ENCODE results near the gene TCP10L.
A peak's percentile ranks its signal among the peaks of the same experiment; 100 is the strongest.
"Not testable (repeated sequence)": the region's sequence is repeated elsewhere in the genome, so short reads cannot be mapped to it uniquely, and the experiment has no call there.

Gene TCP10L

GRCh38 chr21:32585970-32586369 is 647 bp upstream of the TCP10L start:
- DNase-seq (ENCODE audit: low read depth in 3 of 3) = no peak

- no peak for DNase-seq (ENCODE audit: low read depth in 3 of 3)
These were observed 851 bp downstream of the TCP10L start for GRCh38 chr21:32584472-32584871.

- DNase-seq (ENCODE audit: low read depth in 3 of 3) = no peak
These were observed 3.6 kb downstream of the TCP10L start for GRCh38 chr21:32581732-32582131.

GRCh38 chr21:32580949-32581348 is 4.4 kb downstream of the TCP10L start:
- no peak for DNase-seq (ENCODE audit: low read depth in 3 of 3)

DNA sequence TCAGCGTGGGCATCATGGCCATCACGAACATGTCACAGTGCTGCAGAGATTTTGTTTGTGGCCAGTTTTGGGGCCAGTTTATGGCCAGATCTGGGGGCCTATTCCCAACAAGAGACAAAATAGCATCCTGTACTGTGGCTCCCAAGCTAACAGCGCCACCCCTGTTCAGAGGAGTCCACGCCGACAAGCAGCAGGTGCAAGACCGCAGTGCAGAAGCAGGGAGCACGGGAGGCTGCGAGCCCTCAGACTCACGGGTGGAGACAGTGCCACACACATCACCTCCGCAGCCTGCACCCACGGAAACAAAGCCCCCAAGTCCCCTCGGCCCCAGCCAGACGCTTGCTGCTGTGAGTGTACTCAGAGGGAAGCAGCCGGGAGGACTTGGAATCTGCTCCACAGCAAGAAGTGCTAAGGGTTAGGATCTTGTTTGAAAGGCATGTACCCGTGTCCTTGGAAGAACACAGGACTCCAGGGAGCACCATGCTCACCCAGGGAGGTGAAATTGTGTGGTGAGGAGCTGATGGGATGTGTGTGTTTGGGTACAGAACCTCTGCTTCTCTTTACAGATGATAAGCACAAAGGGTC is 7.1 kb downstream of the TCP10L start:
- DNase-seq (ENCODE audit: low read depth in 3 of 3) = no peak

- DNase-seq (ENCODE audit: low read depth in 3 of 3) = no peak
These were observed 9.3 kb downstream of the TCP10L start for GRCh38 chr21:32576011-32576410.

DNA sequence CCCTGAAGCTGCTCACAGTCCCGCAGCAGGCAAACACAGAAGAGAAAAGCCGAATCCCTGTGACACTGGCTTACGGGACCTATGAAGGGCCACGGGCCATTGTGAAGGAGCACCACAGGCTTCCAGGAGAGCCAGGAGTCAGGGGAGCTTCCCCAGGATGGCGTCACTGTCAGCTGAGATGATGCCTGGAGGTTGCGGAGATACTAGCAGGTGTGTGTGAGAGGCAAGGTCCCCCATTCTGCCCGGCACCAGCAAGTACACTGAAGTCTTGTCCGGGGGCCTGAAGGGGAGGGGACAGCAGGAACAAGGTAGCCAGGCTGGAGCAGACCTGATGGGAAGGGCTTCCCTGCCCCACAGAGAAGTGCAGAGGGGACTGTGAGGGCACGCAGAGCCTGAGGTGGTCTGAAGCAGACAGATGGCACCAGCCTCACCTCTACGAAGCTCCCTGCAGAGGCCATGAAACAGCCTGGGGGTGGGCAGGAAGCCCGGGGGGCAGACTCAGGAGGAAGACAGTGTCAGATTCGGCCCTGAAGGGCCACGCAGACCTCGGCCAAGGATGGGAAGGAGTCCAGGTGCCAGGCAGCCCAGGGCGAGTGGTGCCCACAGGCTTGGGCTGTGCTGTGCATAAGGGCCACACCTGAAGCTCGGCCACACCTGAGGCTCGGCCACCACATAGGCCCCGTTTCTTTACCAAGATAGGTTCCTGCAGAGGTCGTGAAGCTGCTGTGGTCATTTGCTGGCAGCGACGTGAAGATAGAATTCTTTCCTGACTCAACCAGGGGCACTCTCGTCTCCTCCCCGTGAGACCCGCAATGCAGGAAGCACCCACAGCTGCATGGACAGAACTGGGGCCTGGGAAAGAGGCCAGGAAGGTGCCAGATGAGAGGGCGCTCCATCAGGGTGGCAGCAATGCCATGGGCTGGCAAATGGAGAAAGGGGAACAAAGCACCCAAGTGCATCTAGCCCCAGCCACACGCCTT is 10.1 kb downstream of the TCP10L start:
- no peak for DNase-seq (ENCODE audit: low read depth in 3 of 3)

DNA sequence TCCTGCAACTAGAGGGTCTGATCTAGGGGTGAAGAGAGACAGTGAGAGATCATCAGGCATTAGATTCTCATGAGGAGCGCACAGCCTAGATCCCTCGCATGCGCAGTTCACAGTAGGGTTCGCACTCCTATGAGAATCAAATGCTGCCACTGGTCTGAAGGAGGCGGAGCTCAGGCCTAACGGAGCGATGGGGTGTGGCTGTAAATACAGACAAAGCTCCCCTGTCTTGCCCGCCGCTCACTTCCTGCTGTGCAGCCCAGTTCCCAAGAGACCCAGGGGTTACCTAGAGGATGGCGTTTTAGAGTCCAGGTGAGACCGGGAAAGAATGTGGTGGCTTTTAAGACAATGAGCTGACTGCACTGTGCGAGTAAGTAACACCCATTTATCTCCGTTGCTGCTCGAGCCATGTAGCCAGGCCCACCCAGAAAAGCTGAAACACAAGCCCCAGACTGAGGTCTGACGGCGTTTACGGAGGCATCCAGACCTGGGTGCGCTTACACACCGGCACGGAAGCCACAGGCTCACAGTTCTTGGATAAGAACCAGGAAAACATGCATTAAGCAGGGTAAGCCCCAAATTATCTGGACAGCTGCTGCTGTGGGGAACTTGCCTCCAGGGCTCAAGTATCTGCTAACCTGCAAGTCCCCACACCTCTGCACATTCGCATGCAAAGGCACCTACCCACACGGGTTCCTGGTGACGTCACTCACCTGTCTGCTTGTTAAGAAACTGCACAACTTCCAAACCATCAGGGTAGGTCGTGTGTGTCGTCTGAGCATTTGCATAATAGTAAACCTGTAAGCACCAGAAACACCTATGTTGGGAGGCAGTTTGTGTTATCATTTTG is 12.5 kb downstream of the TCP10L start:
- no peak for DNase-seq (ENCODE audit: low read depth in 3 of 3)

DNA sequence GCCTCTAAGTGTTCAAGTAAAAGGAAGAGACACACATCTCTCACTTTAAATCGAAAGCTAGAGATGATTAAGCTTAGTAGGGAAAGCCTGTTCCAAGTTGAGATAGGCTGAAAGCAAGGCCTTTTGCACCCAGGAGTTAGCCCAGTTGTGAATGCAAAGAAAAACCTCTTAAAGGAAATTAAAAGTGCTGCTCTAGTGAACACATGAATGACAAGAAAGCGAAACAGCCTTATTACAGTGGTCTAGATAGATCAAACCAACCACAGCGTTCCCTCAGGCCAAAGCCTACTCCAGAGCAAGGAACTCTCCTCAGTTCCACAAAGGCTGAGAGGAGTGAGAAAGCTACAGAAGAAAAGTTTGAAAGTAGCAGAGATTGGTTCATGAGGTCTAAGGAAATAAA is 14.9 kb downstream of the TCP10L start:
- no peak for DNase-seq (ENCODE audit: low read depth in 3 of 3)

DNA sequence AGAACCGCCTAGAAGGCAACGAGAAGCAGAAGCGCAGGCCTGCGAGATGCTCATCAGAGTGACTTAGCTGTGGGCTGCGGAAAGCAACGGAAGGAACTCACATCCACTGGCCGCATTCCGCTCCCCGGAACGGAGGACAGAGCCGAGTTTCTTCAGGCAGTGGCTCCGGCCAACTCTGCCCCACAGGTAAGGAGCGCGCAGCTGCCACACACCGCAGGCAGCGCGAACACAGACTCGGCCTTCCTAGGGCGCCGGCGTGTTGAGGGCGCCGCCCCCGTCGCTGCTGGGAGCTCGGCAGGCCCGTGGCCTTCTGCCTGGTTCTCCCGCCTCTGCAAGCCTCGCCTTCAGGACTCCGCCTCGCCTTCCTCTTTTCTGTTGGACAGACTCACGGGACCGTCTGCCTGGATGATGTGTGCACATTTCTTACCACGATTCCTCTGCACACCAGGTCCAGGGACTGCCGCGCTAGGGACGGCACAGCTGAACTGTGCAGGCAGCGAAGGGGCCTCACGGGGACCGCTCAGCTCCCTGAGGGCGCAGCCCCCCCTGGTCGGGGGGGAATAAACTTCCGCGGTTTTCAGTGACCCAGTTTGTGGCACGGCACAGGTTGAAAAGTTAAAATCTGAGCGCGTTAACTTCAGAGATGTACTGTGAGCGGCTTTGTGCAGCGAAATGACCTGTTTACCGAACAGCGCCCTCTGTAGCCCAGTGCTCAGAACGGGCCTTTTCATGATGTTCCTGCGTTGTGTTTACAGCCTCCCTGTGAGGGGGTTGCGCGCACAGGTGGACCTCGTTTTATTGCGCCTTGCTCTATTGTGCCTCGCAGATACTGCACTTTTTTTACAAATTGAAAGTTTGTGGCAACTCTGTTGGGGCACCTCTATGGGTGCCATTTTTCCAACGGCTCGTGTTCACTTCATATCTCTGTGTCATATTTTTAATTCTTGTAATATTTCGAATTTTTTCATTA is 15.8 kb downstream of the TCP10L start:
- peak; percentile 59 to 66 (median 64) for DNase-seq (ENCODE audit: low read depth in 3 of 3)

DNA sequence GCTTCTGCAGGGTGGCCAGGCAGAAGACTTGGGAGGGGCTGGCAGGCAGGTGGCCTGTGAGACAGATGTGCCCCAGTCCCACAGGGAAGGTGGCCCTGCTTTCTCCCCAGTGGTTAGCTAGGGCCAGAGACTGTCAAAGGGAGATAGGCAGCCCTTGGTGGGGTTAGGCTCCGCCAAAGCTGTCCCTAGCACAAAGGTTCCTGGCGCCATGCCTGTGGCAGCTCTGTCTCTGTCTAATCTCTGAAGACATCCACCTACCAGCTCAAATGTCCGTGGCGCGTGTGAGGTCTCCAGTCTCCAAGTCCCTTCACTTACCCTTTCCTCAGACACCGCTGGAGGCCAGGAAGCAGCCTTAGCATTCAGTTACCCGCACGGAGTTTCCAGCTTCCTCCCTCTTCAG is 17.7 kb downstream of the TCP10L start:
- DNase-seq (ENCODE audit: low read depth in 3 of 3) = no peak

- DNase-seq (ENCODE audit: low read depth in 3 of 3) = no peak
These were observed 18.5 kb downstream of the TCP10L start for GRCh38 chr21:32566741-32567389.

DNA sequence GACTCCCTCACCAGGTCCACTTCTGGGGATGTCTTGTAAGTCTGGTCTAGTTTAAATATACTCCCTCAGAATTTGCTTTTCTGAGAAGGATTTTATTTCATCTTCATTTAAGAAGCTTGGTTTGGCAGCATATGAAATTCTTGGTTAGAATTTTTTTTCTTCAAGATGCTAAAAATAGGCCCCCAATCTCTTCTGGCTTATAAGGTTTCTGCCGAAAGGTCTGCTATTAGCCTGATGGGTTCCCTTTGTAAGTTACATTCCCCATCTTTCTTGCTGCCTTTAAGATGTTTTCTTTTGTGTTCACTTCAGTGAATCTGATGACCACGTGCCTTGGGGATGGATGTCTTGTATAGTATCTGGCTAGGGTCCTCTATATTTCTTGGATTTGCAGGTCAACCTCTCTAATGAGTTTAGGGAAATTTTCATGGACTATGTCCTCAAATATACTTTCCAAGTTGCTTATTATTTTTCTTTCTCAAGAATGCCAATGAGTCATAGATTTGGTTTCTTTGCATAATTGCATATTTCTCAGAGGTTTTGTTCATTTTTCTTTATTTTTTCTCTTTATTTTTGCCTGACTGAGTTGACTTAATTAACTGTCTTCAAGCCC is 19.4 kb downstream of the TCP10L start:
- no peak for DNase-seq (ENCODE audit: low read depth in 3 of 3)

GRCh38 chr21:32562915-32563314 is 22.4 kb downstream of the TCP10L start:
- no peak for DNase-seq (ENCODE audit: low read depth in 3 of 3)

DNA sequence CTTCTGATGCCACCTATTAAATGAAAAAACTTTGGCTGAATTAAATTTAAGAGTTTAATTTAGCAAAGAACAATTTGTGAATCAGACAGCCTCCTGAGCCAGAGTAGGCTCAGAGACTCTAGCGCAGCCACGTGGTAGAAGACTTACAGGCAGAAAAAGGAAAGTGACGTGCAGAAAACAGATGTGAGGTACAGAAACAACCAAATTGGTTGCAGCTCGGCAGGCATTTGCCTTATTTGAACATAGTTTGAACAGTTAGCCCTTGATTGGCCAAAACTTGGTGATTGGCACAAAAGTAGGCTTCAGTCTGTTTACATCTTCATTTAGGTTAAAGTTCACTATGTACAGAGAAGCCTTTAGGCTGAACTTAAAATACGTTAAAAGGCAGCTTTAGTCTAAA is 22.9 kb downstream of the TCP10L start:
- DNase-seq (ENCODE audit: low read depth in 3 of 3) = no peak

DNA sequence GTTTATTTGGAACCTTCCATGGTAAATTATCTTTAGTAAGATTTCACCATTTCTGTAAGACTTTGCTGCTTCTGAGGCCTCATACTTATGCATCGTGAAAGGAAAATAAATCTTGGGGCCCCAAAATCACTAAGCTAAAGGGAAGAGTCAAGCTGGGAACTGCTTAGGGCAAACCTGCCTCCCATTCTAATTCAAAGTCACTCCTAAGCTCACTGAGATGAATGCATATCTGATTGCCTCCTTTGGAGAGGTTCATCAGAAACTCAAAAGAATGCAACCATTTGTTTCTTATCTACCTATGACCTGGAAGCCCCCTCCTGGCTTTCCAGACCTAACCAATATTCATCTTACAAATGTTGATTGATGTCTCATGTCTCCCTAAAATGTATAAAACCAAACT is 23.8 kb downstream of the TCP10L start:
- not testable (repeated sequence) for DNase-seq (ENCODE audit: low read depth in 3 of 3)

- DNase-seq (ENCODE audit: low read depth in 3 of 3) = no peak
These were observed 24.4 kb downstream of the TCP10L start for GRCh38 chr21:32560896-32561295.

DNA sequence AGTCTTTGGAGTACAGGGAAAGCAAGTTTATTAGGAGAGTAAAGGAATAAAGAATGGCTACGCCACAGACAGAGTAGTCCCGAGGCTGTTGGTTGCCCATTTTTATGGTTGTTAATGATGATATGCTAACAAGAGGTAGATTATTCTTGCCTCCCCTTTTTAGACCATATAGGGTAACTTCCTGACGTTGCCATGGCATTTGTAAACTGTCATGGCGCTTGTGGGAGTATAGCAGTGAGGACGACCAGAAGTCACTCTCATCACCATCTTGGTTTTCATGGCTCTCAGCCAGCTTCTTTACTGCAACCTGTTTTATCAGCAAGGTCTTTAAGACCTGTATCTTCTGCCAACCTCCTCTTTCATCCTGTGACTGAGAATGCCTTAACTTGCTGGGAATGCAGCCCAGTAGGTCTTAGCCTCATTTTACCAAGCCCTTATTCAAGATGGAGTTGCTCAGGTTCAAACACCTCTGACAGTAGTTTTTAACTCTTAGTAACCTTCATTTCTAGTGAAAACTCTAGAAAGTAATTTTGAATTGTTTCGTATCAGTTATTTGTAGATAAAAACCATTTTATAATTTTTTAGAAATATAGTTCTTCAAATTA is 26.2 kb downstream of the TCP10L start:
- DNase-seq (ENCODE audit: low read depth in 3 of 3) = no peak

DNA sequence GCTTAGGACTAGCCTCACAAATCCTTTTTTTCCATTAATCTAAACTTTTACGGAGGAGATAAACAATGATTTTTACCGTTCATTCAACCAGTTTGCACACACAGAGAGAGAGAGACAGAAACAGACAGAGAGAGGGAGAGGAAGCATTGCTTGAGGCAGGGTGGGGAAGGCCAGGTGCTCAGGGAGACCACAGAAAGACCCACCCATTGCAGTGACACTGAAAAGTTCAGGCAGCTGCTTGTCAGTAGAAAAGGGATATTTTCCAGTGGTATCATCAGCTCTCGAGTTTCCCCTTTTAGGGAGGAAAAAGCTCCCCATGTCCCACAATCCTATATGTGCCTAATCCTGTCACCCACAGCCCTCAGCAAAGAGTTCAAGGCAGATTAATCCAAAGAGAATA is 27.2 kb downstream of the TCP10L start:
- no peak for DNase-seq (ENCODE audit: low read depth in 3 of 3)

All from stimulated activated CD4-positive, alpha-beta T cell treated with anti-CD3 and anti-CD28 coated beads, TNF-alpha, amount 100 ng/mL, for 4 hours (primary cell).